Subcutaneous abdominal adipose tissue (tissue), 5 donors: ENCODE results near the gene STK11IP.
A peak's percentile ranks its signal among the peaks of the same experiment; 100 is the strongest.

Experiments used
- H3K27ac ChIP-seq: one replicate; pipeline ENCODE4 v1.7.0; 2013; ENCODE audit warnings: low read depth, mild to moderate bottlenecking, inconsistent platforms, low read length, moderate library complexity
- H3K27me3 ChIP-seq, 5 donors: one replicate each; pipeline ENCODE4 v1.7.0; 2013; ENCODE audit warnings: low read length in 5 of 5, inconsistent platforms in 1 of 5; ENCODE audit not compliant: control insufficient read depth in 5 of 5, insufficient read depth in 4 of 5
- H3K36me3 ChIP-seq, 5 donors: one replicate each; pipeline ENCODE4 v1.7.0; 2013; ENCODE audit warnings: low read length in 5 of 5; ENCODE audit not compliant: control insufficient read depth in 5 of 5, insufficient read depth in 5 of 5
- H3K4me1 ChIP-seq, 5 donors: one replicate each; pipeline ENCODE4 v1.7.0; 2013; ENCODE audit warnings: low read length in 5 of 5, mild to moderate bottlenecking in 3 of 5, moderate library complexity in 1 of 5; ENCODE audit not compliant: control insufficient read depth in 5 of 5, insufficient read depth in 5 of 5
- H3K4me3 ChIP-seq, 5 donors: one replicate each; pipeline ENCODE4 v1.7.0; 2013; ENCODE audit warnings: low read length in 5 of 5, low read depth in 1 of 5
- H3K9ac ChIP-seq, 5 donors: one replicate each; pipeline ENCODE4 v1.7.0; 2013; ENCODE audit warnings: low read length in 5 of 5, mild to moderate bottlenecking in 4 of 5, moderate library complexity in 3 of 5
- H3K9me3 ChIP-seq, 5 donors: one replicate each; pipeline ENCODE4 v1.7.0; 2013; ENCODE audit warnings: low read length in 5 of 5; ENCODE audit not compliant: control insufficient read depth in 5 of 5
- donor health status: healthy.
- donor health status: healthy.
- donor health status: healthy.
- donor health status: healthy.
- donor health status: healthy.

Gene STK11IP

GRCh38 chr2:219628235-219628985, 30.8 kb downstream of the STK11IP start:
- Histone ChIP-seq H3K4me3 (peak overlapping the region in 1 of 5 donors; percentile 61), H3K4me1 (peaks cover 0 to 17% (median 3%) of the 10 kb centered on the region in 5 donors), H3K27ac (no peak overlapping the region), H3K36me3 (no peaks in the 10 kb centered on the region), H3K9ac (no peak overlapping the region), H3K27me3 (peaks cover 0 to 15% (median 11%) of the 10 kb centered on the region in 5 donors), H3K9me3 (no peaks in the 10 kb centered on the region)

DNA sequence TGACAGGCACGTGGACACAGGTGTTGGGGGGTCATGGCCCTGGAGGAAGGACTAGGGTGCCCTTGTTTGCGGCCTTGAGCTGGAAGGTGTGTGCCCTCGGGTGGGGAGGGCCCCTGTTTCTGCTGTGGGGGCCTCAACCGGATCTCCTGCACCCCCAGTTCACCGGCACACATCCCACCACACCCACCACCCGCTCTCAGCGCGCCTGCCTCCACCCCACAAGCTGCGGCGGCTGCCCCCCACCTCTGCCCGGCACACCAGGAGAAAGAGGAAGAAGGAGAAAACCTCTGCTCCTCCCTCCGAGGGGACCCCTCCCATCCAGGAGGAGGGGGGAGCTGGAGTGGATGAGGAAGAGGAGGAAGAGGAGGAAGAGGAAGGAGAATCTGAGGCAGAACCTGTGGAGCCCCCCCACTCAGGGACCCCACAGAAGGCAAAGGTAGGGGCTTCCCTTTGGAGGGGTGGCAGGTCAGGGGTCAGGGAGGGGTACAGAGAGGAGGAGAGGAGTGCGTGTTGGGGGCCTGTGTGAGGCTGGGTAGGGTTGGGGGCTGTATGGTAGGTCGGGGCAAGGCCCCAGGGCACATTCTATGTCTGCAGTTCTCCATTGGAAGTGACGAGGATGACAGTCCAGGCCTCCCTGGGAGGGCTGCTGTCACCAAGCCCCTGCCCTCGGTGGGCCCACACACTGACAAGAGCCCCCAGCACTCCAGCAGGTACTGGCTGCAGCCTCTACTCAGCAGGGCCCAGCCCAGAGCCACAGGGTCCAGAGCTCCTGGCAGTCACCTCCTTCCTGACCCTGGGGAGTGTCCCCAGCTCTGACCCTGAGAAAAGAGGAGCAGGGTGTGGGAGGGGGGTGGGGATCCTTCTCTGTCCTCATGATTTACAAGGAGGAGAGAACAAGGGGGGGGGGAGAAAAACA, 31.6 kb downstream of the STK11IP start:
- no peaks in the 10 kb centered on the region for H3K36me3 ChIP-seq
- no peak overlapping the region for H3K9ac ChIP-seq
- H3K27ac ChIP-seq, result no peak overlapping the region
- H3K4me3 ChIP-seq, result no peak overlapping the region
- peaks cover 0 to 17% (median 3%) of the 10 kb centered on the region in 5 donors for H3K4me1 ChIP-seq
- peaks cover 0 to 15% (median 11%) of the 10 kb centered on the region in 5 donors for H3K27me3 ChIP-seq
- no peaks in the 10 kb centered on the region for H3K9me3 ChIP-seq

GRCh38 chr2:219629976-219630695, 32.5 kb downstream of the STK11IP start:
- no peaks in the 10 kb centered on the region for H3K9me3 ChIP-seq
- peaks cover 0 to 15% (median 11%) of the 10 kb centered on the region in 5 donors for H3K27me3 ChIP-seq
- no peaks in the 10 kb centered on the region for H3K36me3 ChIP-seq
- H3K9ac ChIP-seq, result no peak overlapping the region
- no peak overlapping the region for H3K4me3 ChIP-seq
- no peak overlapping the region for H3K27ac ChIP-seq
- H3K4me1 ChIP-seq, result peaks cover 0 to 17% (median 3%) of the 10 kb centered on the region in 5 donors

GRCh38 chr2:219630770-219631405, 33.2 kb downstream of the STK11IP start:
- Histone ChIP-seq H3K27me3 (peaks cover 0 to 15% (median 11%) of the 10 kb centered on the region in 5 donors), H3K9me3 (no peaks in the 10 kb centered on the region), H3K4me1 (peaks cover 0 to 17% (median 3%) of the 10 kb centered on the region in 5 donors), H3K36me3 (no peaks in the 10 kb centered on the region), H3K27ac (no peak overlapping the region), H3K9ac (no peak overlapping the region), H3K4me3 (no peak overlapping the region)

GRCh38 chr2:219631406-219631891, 33.8 kb downstream of the STK11IP start:
- H3K27me3 ChIP-seq, result peaks cover 0 to 14% (median 12%) of the 10 kb centered on the region in 5 donors
- no peak overlapping the region for H3K4me3 ChIP-seq
- H3K9me3 ChIP-seq, result no peaks in the 10 kb centered on the region
- H3K9ac ChIP-seq, result no peak overlapping the region
- H3K4me1 ChIP-seq, result peaks cover 0 to 17% (median 3%) of the 10 kb centered on the region in 5 donors
- H3K36me3 ChIP-seq, result no peaks in the 10 kb centered on the region
- H3K27ac ChIP-seq, result no peak overlapping the region

DNA sequence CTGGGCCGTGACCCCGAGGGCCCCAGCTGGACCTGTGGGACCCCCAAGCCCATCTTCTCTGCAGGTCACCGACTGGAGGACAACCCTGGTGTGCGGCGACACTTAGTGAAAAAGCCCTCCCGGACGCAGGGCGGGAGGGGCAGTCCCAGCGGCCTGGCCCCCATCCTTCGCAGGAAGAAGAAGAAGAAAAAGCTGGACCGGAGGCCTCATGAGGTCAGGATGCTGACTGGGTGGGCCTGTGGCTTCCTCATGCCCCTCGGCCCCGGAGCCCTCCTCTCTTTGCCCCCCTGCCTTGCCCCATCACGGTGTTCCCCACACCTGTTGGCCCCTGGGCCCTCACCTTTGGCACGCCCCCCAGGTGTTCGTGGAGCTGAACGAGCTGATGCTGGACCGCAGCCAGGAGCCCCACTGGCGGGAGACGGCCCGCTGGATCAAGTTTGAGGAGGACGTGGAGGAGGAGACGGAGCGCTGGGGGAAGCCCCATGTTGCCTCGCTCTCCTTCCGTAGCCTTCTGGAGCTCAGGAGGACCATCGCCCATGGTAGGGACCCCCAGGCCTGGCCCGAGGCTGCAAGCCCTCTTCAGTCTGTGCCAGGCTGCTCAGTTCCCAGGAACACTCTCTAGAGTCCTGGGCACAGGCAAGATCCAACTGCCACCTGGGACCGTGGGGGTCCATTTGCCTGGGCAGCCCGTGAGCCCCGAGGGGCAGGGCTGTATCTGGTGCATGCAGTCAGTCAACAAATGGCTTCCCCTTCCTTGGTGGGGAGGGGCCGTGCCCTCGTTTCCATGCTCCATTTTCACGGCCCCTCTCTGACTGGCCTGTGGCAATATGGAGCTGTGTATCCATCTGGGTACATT, 34.5 kb downstream of the STK11IP start:
- Histone ChIP-seq H3K4me3 (no peak overlapping the region), H3K4me1 (peaks cover 0 to 14% (median under 1%) of the 10 kb centered on the region in 5 donors), H3K27me3 (peaks cover 0 to 11% (median 10%) of the 10 kb centered on the region in 5 donors), H3K36me3 (no peaks in the 10 kb centered on the region), H3K9ac (no peak overlapping the region), H3K27ac (no peak overlapping the region), H3K9me3 (no peaks in the 10 kb centered on the region)

DNA sequence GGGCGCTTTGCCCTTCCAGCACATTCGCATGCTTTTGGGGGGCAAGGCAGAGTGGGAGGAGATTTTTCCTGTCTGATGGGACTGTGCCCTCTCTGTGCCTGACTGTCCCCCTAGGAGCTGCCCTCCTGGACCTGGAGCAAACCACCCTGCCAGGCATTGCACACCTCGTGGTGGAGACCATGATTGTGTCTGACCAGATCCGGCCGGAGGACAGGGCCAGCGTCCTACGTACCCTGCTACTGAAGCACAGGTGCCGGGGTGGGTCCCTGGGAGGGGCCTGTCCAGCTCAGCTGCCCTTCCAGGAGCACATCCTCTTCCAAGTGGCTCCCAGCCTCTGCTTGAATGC, 35.1 kb downstream of the STK11IP start:
- Histone ChIP-seq H3K27ac (no peak overlapping the region), H3K9ac (no peak overlapping the region), H3K9me3 (no peaks in the 10 kb centered on the region), H3K4me1 (peaks cover 0 to 11% (median 0%) of the 10 kb centered on the region in 5 donors), H3K4me3 (no peak overlapping the region), H3K36me3 (no peaks in the 10 kb centered on the region), H3K27me3 (peaks cover 0 to 14% (median 12%) of the 10 kb centered on the region in 5 donors)

- peaks cover 0 to 11% (median 9%) of the 10 kb centered on the region in 5 donors for H3K27me3 ChIP-seq
- H3K4me3 ChIP-seq, result no peak overlapping the region
Measured at GRCh38 chr2:219633276-219634065, 35.8 kb downstream of the STK11IP start.

More at GRCh38 chr2:219633276-219634065, 35.8 kb downstream of the STK11IP start:
- peaks cover 0 to 5% (median 0%) of the 10 kb centered on the region in 5 donors for H3K4me1 ChIP-seq
- no peaks in the 10 kb centered on the region for H3K9me3 ChIP-seq
- H3K36me3 ChIP-seq, result no peaks in the 10 kb centered on the region
- H3K27ac ChIP-seq, result no peak overlapping the region
- no peak overlapping the region for H3K9ac ChIP-seq
